Caco-2 (cell line): ENCODE measurements around the gene IRX3. TPM values are rescaled to one million over a fixed set of nuclear protein-coding genes. Genes with fewer than 3 reads are reported as not detected.

ENCODE experiments used
- BruUV-seq: library from RNA; stranded (reverse); fragments of 400-500 nt; replicated peaks from 2 replicates; lab custom pipeline; 2021; lab: Mats Ljungman, UMichigan
- CTCF ChIA-PET: fragments of 300-600 bp; sonication (Branson Sonifier 250); formaldehyde crosslinking; loops from one replicate; lab custom pipeline; 2022; ENCODE audit warnings: antibody characterized with exemption; lab: Charles Lee
- POLR2A ChIA-PET: fragments of 300-600 bp; sonication (Branson Sonifier 250); formaldehyde crosslinking; loops from one replicate; lab custom pipeline; 2022; ENCODE audit warnings: antibody characterized with exemption; lab: Charles Lee
- DNase-seq, 2 experiments: peaks; one replicate each; pipeline versions ENCODE4 v3.0.0 to v3.0.0-alpha.2; 2020 to 2022
- H3K27me3 ChIP-seq: replicated peaks from 2 replicates; pipeline ENCODE4 v1.6.0; 2011; ENCODE audit warnings: low read length; ENCODE audit not compliant: control insufficient read depth, insufficient read depth
- H3K36me3 ChIP-seq: 2 replicates; pipeline ENCODE4 v1.5.1; 2011; ENCODE audit warnings: low read length; ENCODE audit not compliant: control insufficient read depth, insufficient read depth
- H3K4me1 ChIP-seq: fragments of 250-450 bp; sonication (Bioruptor Pico); 2 replicates; pipeline ENCODE4 v1.5.1; 2020; ENCODE audit warnings: mild to moderate bottlenecking
- H3K4me3 ChIP-seq: 2 replicates; pipeline ENCODE4 v1.5.1; 2011; ENCODE audit warnings: low read depth, mild to moderate bottlenecking, control low read depth, low read length
- H3K9me3 ChIP-seq: fragments of 250-450 bp; sonication (Bioruptor Pico); 2 replicates; pipeline ENCODE4 v1.5.1; 2020; ENCODE audit warnings: mild to moderate bottlenecking, moderate library complexity
- H3K27ac Mint-ChIP-seq: one replicate; pipeline ENCODE4 v1.8.0; 2022; ENCODE audit warnings: mixed read lengths; ENCODE audit not compliant: unreplicated experiment
- H3K27me3 Mint-ChIP-seq: one replicate; pipeline ENCODE4 v1.8.0; 2022; ENCODE audit warnings: mixed read lengths; ENCODE audit not compliant: insufficient read depth, unreplicated experiment
- H3K36me3 Mint-ChIP-seq: one replicate; pipeline ENCODE4 v1.8.0; 2022; ENCODE audit warnings: mild to moderate bottlenecking, mixed read lengths; ENCODE audit not compliant: insufficient read depth, unreplicated experiment
- H3K4me1 Mint-ChIP-seq: one replicate; pipeline ENCODE4 v1.8.0; 2022; ENCODE audit warnings: low read depth, mixed read lengths; ENCODE audit not compliant: unreplicated experiment
- H3K4me3 Mint-ChIP-seq: one replicate; pipeline ENCODE4 v1.8.0; 2022; ENCODE audit warnings: mild to moderate bottlenecking, moderate library complexity, mixed read lengths; ENCODE audit not compliant: unreplicated experiment
- H3K9me3 Mint-ChIP-seq: one replicate; pipeline ENCODE4 v1.8.0; 2022; ENCODE audit warnings: mixed read lengths; ENCODE audit not compliant: unreplicated experiment
- CTCF ChIP-seq, 2 experiments: fragments of 200-600 bp in 1 of 2; IDR thresholded peaks; 1 replicate in 1 of 2; 2 replicates in 1 of 2; pipeline versions ENCODE4 v1.5.1 to v1.8.0; 2011 to 2022; ENCODE audit warnings: antibody characterized with exemption in 1 of 2, control low read depth in 1 of 2, inconsistent platforms in 1 of 2, low read depth in 1 of 2, low read length in 1 of 2, mild to moderate bottlenecking in 1 of 2, moderate library complexity in 1 of 2; ENCODE audit not compliant: insufficient read depth in 1 of 2, severe bottlenecking in 1 of 2, unreplicated experiment in 1 of 2
- intact Hi-C: fragments of 100-400 bp; cut with micrococcal nuclease; formaldehyde crosslinking; loops from one replicate; pipeline ENCODE4 v1.10.0; 2022; ENCODE audit not compliant: unreplicated experiment
- total RNA-seq: library from RNA; stranded (reverse); gene quantifications from 2 replicates; pipeline ENCODE4 v1.2.3, GENCODE V29; 2022

IRX3 gene
- total RNA-seq, 1 experiment from 2014 or later: 73.3 TPM

GRCh38 chr16:54269461-54269860 is 17.1 kb downstream of the IRX3 start:
- POLR2A ChIA-PET: no interaction called here
- BruUV-seq: no TSS peak
- DNase-seq: no peak
- H3K9me3 Mint-ChIP-seq: peaks cover 18% of the 10 kb centered on the region
- H3K27ac Mint-ChIP-seq: no peak overlapping the region
- Histone ChIP-seq H3K4me3 (no peak overlapping the region), H3K27me3 (no peaks in the 10 kb centered on the region), H3K9me3 (no peaks in the 10 kb centered on the region), H3K36me3 (no peaks in the 10 kb centered on the region), H3K4me1 (0 out of 2 replicates have a peak, but pooled peaks cover 4% of the 10 kb centered on the region)
- no peaks in the 10 kb centered on the region for H3K4me1 Mint-ChIP-seq
- no peak for TF ChIP-seq CTCF (IDR thresholded peaks at IDR 0.05; ENCODE audit: insufficient read depth in 1 of 2, low read depth in 1 of 2, low read length in 1 of 2, severe bottlenecking in 1 of 2, unreplicated experiment in 1 of 2)
- H3K36me3 Mint-ChIP-seq: no peaks in the 10 kb centered on the region
- intact Hi-C loops: no loop called here
- CTCF ChIA-PET: no interaction called here
- no peaks in the 10 kb centered on the region for H3K27me3 Mint-ChIP-seq
- no peak overlapping the region for H3K4me3 Mint-ChIP-seq

- no peak overlapping the region for H3K4me3 ChIP-seq
- Mint-ChIP-seq H3K27ac (no peak overlapping the region), H3K9me3 (peaks cover 11% of the 10 kb centered on the region), H3K36me3 (no peaks in the 10 kb centered on the region), H3K4me1 (no peaks in the 10 kb centered on the region), H3K27me3 (no peaks in the 10 kb centered on the region), H3K4me3 (no peak overlapping the region)
- no peak for DNase-seq
- intact Hi-C loops: no loop called here
- ChIA-PET CTCF (no interaction called here), POLR2A (no interaction called here)
- H3K9me3 ChIP-seq: no peaks in the 10 kb centered on the region
- TF ChIP-seq CTCF (IDR thresholded peaks at IDR 0.05; ENCODE audit: insufficient read depth in 1 of 2, low read depth in 1 of 2, low read length in 1 of 2, severe bottlenecking in 1 of 2, unreplicated experiment in 1 of 2): no peak
- H3K4me1 ChIP-seq: 0 out of 2 replicates have a peak, but pooled peaks cover 4% of the 10 kb centered on the region
- no peaks in the 10 kb centered on the region for H3K36me3 ChIP-seq
- no TSS peak for BruUV-seq
- no peaks in the 10 kb centered on the region for H3K27me3 ChIP-seq
Measured at GRCh38 chr16:54268766-54269165, 17.8 kb downstream of the IRX3 start.

GRCh38 chr16:54268340-54268739 is 18.2 kb downstream of the IRX3 start:
- no peaks in the 10 kb centered on the region for H3K9me3 ChIP-seq
- intact Hi-C loops: no loop called here
- H3K27me3 ChIP-seq: no peaks in the 10 kb centered on the region
- no peak for DNase-seq
- H3K36me3 ChIP-seq: no peaks in the 10 kb centered on the region
- H3K4me3 ChIP-seq: no peak overlapping the region
- ChIA-PET CTCF (no interaction called here), POLR2A (no interaction called here)
- TF ChIP-seq CTCF (IDR thresholded peaks at IDR 0.05; ENCODE audit: insufficient read depth in 1 of 2, low read depth in 1 of 2, low read length in 1 of 2, severe bottlenecking in 1 of 2, unreplicated experiment in 1 of 2): no peak
- no peak overlapping the region for H3K27ac Mint-ChIP-seq
- H3K36me3 Mint-ChIP-seq: no peaks in the 10 kb centered on the region
- no TSS peak for BruUV-seq
- peaks cover 10% of the 10 kb centered on the region for H3K9me3 Mint-ChIP-seq
- no peaks in the 10 kb centered on the region for H3K27me3 Mint-ChIP-seq
- H3K4me1 ChIP-seq: 0 out of 2 replicates have a peak, but pooled peaks cover 4% of the 10 kb centered on the region
- H3K4me1 Mint-ChIP-seq: no peaks in the 10 kb centered on the region
- no peak overlapping the region for H3K4me3 Mint-ChIP-seq
